Right lung (tissue), 5 donors: ENCODE results near the gene KRTAP10-7. TPM values are rescaled to one million over a fixed set of nuclear protein-coding genes. Genes with fewer than 3 reads are reported as not detected.
"Not testable (repeated sequence)": the region's sequence is repeated elsewhere in the genome, so short reads cannot be mapped to it uniquely, and the experiment has no call there.

Experiments
- DNase-seq, 2 donors: peaks; one replicate each; pipeline ENCODE4 v3.0.0-alpha.2; 2013
- polyA plus RNA-seq, 5 donors: library from polyadenylated mRNA; unstranded; fragments of 120-200 nt; gene quantifications; one replicate each; pipeline versions ENCODE4 v1.2.1 to v1.2.3, GENCODE V29; 2013; ENCODE audit warnings: inconsistent platforms in 1 of 5, low replicate concordance in 1 of 5; ENCODE audit not compliant: insufficient read length in 5 of 5, insufficient read depth in 1 of 5

Gene KRTAP10-7
- polyA plus RNA-seq, 5 donors = not detected

DNA sequence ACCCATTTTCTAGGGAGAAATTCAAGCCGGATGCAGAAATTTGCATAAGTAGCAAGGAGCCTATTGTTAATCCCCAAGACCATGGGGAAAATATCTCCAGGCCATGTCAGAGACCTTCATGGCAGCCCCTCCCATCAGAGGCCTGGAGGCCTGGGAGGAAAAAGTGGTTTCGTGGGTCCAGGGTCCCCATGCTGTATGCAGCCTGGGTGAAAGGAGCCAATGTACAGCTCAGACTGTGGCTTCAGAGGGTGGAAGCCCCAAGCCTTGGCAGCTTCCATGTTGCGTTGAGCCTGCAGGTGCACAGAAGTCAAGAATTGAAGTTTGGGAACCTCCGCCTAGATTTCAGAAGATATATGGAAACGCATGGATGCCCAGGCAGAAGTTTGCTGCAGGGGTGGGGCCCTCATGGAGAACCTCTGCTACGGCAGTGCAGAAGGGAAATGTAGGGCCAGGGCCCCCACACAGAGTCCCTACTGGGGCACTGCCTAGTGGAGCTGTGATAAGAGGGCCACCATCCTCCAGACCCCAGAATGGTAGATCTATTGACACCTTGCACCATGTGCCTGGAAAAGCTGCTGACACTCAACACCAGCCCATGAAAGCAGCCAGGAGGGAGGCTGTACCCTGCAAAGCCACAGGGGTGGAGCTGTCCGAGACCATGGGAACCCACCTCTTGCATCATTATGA is 9.9 kb downstream of the KRTAP10-7 start:
- not testable (repeated sequence) for DNase-seq

- no peak for DNase-seq
These were observed 11.2 kb downstream of the KRTAP10-7 start for GRCh38 chr21:44611551-44611950.

- DNase-seq = no peak
These were observed 11.7 kb downstream of the KRTAP10-7 start, which contains the start of gene KRTAP10-8 for GRCh38 chr21:44612029-44612486. Gene KRTAP10-8 (plus strand): TSS chr21:44612079. CDS start chr21:44612101, 22 bp downstream.

DNA sequence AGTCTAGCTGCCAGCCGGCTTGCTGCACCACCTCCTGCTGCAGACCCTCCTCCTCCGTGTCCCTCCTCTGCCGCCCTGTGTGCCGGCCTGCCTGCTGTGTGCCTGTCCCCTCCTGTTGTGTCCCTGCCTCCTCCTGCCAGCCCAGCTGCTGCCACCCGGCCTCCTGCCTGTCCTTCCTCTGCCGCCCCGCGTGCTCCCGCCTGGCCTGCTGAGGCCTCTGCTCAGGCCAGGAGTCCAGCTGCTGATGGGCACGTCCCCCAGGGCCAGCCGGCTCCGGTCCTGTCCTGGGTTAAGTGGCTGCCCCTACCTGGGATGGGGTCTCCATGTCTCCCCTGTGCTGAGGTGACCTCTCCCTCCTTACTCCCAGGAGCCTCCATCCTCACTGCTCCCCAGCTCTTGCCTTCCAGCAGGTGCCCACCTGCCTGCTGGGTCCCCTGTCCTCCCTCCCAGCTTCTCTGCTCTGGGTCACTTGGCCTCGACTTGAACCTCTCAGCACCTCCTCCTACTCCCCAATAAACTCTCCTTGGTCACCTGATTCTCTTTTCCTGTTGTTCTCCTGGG is 12.4 kb downstream of the KRTAP10-7 start:
- no peak for DNase-seq

DNA sequence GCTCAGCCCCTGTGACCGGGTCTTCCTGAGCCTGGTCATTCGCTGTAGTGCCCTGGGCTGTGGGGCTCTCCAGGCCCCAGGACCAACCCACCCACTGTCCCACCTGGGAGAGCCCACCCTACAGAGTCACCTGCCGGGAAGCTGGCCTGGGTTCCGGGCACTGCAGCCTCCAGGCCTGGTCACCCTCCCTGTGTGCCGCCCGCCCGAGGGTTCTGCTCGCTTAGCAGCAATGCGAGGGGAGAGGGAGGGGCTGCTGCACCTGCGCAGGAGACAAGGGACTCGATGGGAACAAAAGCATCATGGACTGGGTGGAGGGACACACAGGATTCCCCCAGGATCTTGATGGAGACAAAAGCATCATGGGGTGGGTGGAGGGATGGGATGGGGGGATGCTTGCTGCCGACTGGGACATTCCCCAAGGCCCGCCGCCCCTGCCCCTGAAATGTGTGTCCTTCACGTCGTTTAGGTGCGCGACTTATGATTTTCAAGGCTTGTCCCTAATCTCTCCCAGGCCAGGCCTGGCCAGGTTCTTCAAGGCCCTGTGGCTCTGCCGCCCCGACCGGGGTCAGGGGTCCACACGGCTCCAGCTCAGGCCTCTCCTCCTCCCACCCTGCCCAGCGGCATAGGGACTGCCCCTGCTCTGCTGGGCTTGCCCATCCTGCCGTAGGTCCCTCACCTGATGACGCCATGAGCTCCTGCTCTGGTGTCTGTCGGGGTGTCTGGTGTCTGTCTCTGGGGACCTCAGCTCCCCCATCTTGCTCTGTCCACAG is 13.2 kb downstream of the KRTAP10-7 start:
- DNase-seq = no peak

- no peak for DNase-seq
These were observed 13.8 kb downstream of the KRTAP10-7 start for GRCh38 chr21:44614161-44614631.

- no peak for DNase-seq
These were observed 14.6 kb downstream of the KRTAP10-7 start for GRCh38 chr21:44614961-44615391.

DNA sequence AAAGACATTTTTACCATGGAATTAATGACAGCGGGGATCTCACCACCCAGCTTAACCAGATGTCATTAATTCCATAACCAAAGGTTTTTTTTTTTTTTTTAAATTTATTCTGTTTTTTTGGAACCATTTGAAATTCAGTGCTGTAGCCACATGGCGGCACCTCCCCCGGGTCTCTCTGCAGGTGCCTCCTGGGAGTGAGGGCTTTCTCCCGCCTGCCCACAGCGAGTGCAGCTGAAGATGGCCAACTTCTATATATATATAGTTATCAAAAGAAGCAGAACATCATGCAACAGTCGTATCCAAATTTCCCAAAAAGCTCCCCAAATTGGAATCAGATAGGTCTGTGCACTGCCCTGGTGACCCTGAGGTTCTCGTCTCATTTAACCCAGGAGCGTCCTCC is 15.1 kb downstream of the KRTAP10-7 start:
- DNase-seq = no peak

DNA sequence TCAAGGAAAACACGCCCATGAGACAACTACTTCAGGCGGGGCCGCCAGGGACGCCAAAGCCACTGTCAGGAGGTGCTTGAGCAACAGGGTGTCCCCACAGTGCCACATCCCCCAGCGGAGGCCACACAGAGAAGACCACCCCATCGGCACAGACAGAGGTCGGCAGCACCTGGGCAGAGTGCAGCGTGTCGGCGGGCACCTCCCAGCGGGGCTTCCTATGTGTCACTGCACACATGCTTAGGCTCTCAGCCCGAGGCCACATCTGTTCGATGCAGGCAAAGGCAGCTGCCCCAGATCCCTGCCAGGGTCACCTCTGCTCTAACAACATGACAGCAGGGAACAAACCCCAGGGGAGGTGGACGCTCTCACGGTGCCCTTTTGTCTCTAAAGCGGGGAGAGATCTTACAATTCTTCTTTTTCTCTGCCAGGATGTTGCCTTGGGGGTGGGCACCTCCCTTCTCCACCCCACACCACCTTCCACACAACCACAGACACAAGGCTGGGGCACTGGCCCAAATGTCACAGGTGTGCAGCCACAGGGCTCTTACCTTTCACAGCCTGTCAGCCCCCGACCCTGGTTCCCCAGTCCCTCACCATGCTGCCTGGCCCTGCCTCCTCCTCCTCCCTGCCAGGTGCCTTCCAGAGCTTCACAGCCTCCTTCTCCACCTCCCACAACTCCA is 15.7 kb downstream of the KRTAP10-7 start:
- no peak for DNase-seq

DNA sequence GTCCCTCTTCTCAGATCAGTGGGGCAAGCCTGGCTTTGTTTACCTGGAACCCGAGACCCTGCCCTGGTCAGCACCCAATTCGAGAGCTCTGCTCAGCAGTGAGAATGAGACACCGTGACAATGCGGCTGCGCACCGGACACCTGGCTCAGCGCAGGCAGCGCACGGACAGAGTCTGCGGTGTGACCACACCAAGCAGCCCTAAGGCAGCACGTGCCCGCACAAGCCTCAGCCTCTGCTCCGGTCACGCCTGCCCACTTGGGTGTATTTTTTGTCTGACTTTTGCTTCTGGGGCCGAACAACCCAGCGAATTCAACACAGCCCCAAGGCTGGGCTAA is 16.2 kb downstream of the KRTAP10-7 start:
- no peak for DNase-seq

- DNase-seq = no peak
These were observed 16.7 kb downstream of the KRTAP10-7 start for GRCh38 chr21:44617071-44617501.

DNA sequence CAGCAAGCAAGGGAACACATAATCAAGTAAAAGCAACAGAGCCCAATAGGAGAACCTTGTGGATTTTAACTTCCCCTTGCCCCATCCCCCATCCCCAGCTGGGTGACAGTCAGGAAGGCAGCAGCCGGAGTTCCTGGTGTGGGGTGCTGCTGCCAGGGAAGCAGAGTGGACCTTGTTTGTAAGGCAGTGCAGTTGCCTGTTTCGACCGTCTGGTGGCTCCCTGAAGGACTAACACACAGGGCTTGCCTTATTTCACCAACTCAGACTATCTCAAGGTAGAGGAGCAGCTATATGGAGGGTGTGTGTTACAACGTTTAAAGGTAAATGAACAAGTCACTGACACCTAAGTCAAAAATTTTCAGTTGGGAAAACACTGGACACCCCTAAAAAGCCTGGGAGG is 18.1 kb downstream of the KRTAP10-7 start:
- no peak for DNase-seq

- DNase-seq = no peak
These were observed 18.5 kb downstream of the KRTAP10-7 start for GRCh38 chr21:44618909-44619308.

DNA sequence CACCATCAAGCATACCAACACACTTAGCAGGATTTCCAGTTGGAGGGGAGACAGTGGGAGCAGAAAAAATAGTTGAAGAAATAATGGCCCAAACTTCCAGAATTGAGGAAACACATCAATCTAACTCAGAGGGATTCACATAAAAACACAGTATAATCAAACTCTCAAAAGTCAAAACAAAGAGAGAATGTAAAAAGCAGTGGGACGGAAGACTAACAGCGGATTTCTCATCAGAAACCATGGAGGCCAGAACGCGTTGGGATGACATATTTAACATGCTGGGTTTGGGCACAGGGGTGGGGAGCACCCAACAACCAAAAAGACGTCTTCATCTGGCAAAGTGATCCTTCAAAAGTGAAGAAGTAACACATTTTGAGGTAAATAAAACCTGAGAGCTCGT is 19.5 kb downstream of the KRTAP10-7 start:
- no peak for DNase-seq

DNA sequence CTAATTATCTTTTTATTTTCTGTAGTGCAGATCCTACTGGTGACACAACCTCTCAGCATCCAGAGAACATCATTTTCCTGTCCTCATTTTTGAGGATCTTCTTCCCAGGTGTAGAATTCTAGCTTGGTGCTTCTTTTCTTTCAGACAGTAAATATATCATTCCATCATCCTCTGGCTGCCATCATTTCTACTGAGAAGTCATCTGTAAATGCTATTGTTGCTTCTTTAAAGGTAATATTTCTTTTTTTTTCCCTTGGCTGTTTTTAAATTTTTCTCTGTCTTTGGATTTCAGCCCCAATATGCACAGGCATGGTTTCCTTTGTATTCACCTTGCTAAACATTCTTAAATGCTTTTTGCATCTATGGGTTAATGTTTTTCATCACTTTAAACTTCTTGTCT is 23.2 kb downstream of the KRTAP10-7 start:
- DNase-seq = no peak

DNA sequence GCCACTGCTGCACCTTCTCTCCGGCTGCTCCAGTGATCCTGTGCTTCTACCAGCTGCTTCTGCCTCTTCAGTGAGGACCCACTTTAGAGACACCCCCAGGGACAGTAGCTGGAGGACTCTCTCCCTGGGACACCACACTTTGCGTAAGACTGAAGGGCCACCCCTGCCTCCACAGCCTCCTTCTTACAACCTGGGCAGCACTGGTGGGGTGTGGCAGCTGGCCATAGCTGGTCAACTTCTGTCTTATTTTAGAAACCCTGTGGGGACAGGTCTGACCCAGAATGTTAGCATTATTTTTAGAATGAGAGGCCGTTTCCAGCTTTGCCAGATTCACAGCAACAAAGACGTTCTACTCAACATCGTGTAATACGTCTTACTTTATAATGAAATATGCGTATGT is 25.4 kb downstream of the KRTAP10-7 start:
- DNase-seq = no peak

GRCh38 chr21:44626262-44626661 is 25.9 kb downstream of the KRTAP10-7 start:
- no peak for DNase-seq

- no peak for DNase-seq
These were observed 26.3 kb downstream of the KRTAP10-7 start, which contains the start of gene KRTAP10-9 for GRCh38 chr21:44626673-44627143. Gene KRTAP10-9 (plus strand): TSS chr21:44627093. CDS start chr21:44627172, 79 bp downstream.

GRCh38 chr21:44627181-44627822 is 26.9 kb downstream of the KRTAP10-7 start:
- DNase-seq = not testable (repeated sequence)

- not testable (repeated sequence) for DNase-seq
These were observed 27.4 kb downstream of the KRTAP10-7 start for GRCh38 chr21:44627831-44628233.

DNA sequence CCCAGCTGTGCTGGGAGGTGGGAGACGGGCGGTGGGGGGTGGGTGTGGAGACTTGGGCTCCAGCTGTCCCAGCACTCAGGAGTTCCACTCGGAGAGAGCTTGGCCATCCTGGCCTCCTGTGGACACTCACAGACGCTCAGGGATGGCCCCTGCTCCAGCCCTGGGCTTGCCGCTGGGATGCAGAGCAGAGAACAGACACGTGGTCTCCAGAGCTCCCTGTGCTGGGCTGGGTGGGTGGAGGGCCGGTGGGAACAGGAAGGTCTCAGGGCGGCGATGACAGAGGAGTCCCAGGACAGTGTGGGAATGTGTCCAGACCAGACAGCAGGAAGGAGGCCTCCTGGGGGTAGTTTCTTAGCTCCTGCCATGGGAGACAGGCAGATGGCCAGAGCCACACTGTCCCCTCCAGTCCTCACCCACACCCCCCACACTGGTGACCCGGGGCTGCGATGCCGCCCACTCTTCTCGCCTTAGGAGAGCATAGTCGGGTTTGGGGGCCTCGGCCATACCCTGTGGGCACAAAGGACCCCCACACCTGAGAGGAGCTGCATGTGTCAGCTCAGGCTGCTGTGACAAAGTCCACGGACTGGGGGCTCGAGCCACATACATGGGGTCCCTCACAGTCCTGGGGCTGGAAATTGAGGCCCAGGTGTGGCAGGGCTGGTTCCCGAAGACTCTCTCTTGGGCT is 28.5 kb downstream of the KRTAP10-7 start:
- DNase-seq = no peak
